H9 (cell line): ENCODE measurements around the gene PRRX1. TPM values are rescaled to one million over a fixed set of nuclear protein-coding genes. Genes with fewer than 3 reads are reported as not detected.

Experiments used
- DNase-seq: peaks from one replicate; pipeline ENCODE4 v3.0.0-alpha.2; 2017
- H2AFZ ChIP-seq: one replicate; pipeline ENCODE4 v1.6.1; 2013; ENCODE audit warnings: mild to moderate bottlenecking, low read length, control low read depth, moderate library complexity
- H2AK5ac ChIP-seq: 2 replicates; pipeline ENCODE4 v1.6.1; 2013; ENCODE audit warnings: low read length, control low read depth, mixed read lengths; ENCODE audit not compliant: insufficient read length
- H2BK120ac ChIP-seq: one replicate; pipeline ENCODE4 v1.6.1; 2013; ENCODE audit warnings: low read depth, mild to moderate bottlenecking, low read length, control low read depth, inconsistent platforms; ENCODE audit not compliant: poor library complexity, severe bottlenecking
- H2BK12ac ChIP-seq: 2 replicates; pipeline ENCODE4 v1.6.1; 2013; ENCODE audit warnings: low read length, control low read depth, mixed read lengths, low read depth; ENCODE audit not compliant: insufficient read length
- H2BK15ac ChIP-seq: 2 replicates; pipeline ENCODE4 v1.6.1; 2013; ENCODE audit warnings: low read depth, low read length, control low read depth
- H2BK20ac ChIP-seq: one replicate; pipeline ENCODE4 v1.6.1; 2013; ENCODE audit warnings: low read depth, mild to moderate bottlenecking, low read length, control low read depth, inconsistent platforms; ENCODE audit not compliant: poor library complexity, severe bottlenecking
- H2BK5ac ChIP-seq: 2 replicates; pipeline ENCODE4 v1.6.1; 2013; ENCODE audit warnings: low read length, control low read depth, mixed read lengths; ENCODE audit not compliant: insufficient read length
- H3K14ac ChIP-seq: 2 replicates; pipeline ENCODE4 v1.6.1; 2013; ENCODE audit warnings: low read length, control low read depth; ENCODE audit not compliant: insufficient read depth
- H3K18ac ChIP-seq: 2 replicates; pipeline ENCODE4 v1.6.1; 2013; ENCODE audit warnings: low read depth, mild to moderate bottlenecking, mixed read lengths, low read length, control low read depth; ENCODE audit not compliant: insufficient read length
- H3K23ac ChIP-seq: 2 replicates; pipeline ENCODE4 v1.6.1; 2013; ENCODE audit warnings: low read length, control low read depth, mixed read lengths, low read depth; ENCODE audit not compliant: insufficient read length
- H3K23me2 ChIP-seq: 2 replicates; pipeline ENCODE4 v1.6.1; 2013; ENCODE audit warnings: low read depth, mild to moderate bottlenecking, mixed read lengths, low read length, control low read depth; ENCODE audit not compliant: insufficient read length, poor library complexity, severe bottlenecking
- H3K27ac ChIP-seq: 2 replicates; pipeline ENCODE4 v1.5.1; 2013; ENCODE audit warnings: low read length, control low read depth, mixed read lengths, low read depth; ENCODE audit not compliant: insufficient read length
- H3K27me3 ChIP-seq: 2 replicates; pipeline ENCODE4 v1.6.1; 2013; ENCODE audit warnings: low read length, control low read depth, inconsistent platforms; ENCODE audit not compliant: insufficient read depth
- H3K4ac ChIP-seq: 2 replicates; pipeline ENCODE4 v1.6.1; 2013; ENCODE audit warnings: low read depth, mild to moderate bottlenecking, control low read depth, inconsistent platforms, low read length, moderate library complexity
- H3K4me1 ChIP-seq: 2 replicates; pipeline ENCODE4 v1.6.1; 2013; ENCODE audit warnings: low read length, control low read depth, inconsistent platforms; ENCODE audit not compliant: insufficient read depth
- H3K4me2 ChIP-seq: 2 replicates; pipeline ENCODE4 v1.6.1; 2013; ENCODE audit warnings: low read length, control low read depth, mixed read lengths; ENCODE audit not compliant: insufficient read length, insufficient read depth
- H3K56ac ChIP-seq: 2 replicates; pipeline ENCODE4 v1.6.1; 2013; ENCODE audit warnings: low read depth, mild to moderate bottlenecking, mixed read lengths, low read length, control low read depth; ENCODE audit not compliant: insufficient read length
- H3K79me1 ChIP-seq: 2 replicates; pipeline ENCODE4 v1.6.1; 2013; ENCODE audit warnings: low read depth, mild to moderate bottlenecking, moderate library complexity, low read length, control low read depth, inconsistent platforms; ENCODE audit not compliant: insufficient read depth, poor library complexity, severe bottlenecking
- H3K79me2 ChIP-seq: 2 replicates; pipeline ENCODE4 v1.6.1; 2013; ENCODE audit warnings: low read length, control low read depth, inconsistent platforms; ENCODE audit not compliant: insufficient read depth
- H3K9ac ChIP-seq: 2 replicates; pipeline ENCODE4 v1.6.1; 2013; ENCODE audit warnings: low read length, control low read depth, mixed read lengths; ENCODE audit not compliant: insufficient read length; ENCODE audit errors: extremely low read depth
- H3K9me3 ChIP-seq: one replicate; pipeline ENCODE4 v1.6.1; 2013; ENCODE audit warnings: low read depth, low read length, inconsistent platforms; ENCODE audit not compliant: control insufficient read depth
- H3T11ph ChIP-seq: one replicate; pipeline ENCODE4 v1.6.1; 2013; ENCODE audit warnings: mild to moderate bottlenecking, low read length, control low read depth, inconsistent platforms
- H4K20me1 ChIP-seq: one replicate; pipeline ENCODE4 v1.6.1; 2013; ENCODE audit not compliant: control insufficient read depth, insufficient read length, insufficient read depth
- H4K5ac ChIP-seq: 2 replicates; pipeline ENCODE4 v1.6.1; 2013; ENCODE audit warnings: low read depth, mild to moderate bottlenecking, mixed read lengths, low read length, control low read depth; ENCODE audit not compliant: insufficient read length
- H4K8ac ChIP-seq: replicated peaks from 2 replicates; pipeline ENCODE4 v1.6.1; 2013; ENCODE audit warnings: low read length, control low read depth, mixed read lengths, low read depth; ENCODE audit not compliant: insufficient read length
- H4K91ac ChIP-seq: 2 replicates; pipeline ENCODE4 v1.6.1; 2013; ENCODE audit warnings: low read depth, mild to moderate bottlenecking, moderate library complexity, mixed read lengths, low read length, control low read depth; ENCODE audit not compliant: insufficient read length
- H3K27ac Mint-ChIP-seq, 3 experiments: 2 replicates in 2 of 3; 3 replicates in 1 of 3; pipeline ENCODE4 v1.8.0; 2020 to 2021; ENCODE audit warnings: mixed read lengths in 3 of 3, mild to moderate bottlenecking in 1 of 3, moderate library complexity in 1 of 3
- H3K27me3 Mint-ChIP-seq: 2 replicates; pipeline ENCODE4 v1.8.0; 2021; ENCODE audit warnings: low read depth, mild to moderate bottlenecking, moderate library complexity, mixed read lengths
- H3K36me3 Mint-ChIP-seq, 3 experiments: 2 replicates in 2 of 3; 3 replicates in 1 of 3; pipeline ENCODE4 v1.8.0; 2020 to 2021; ENCODE audit warnings: low read depth in 3 of 3, mixed read lengths in 3 of 3; ENCODE audit not compliant: insufficient read depth in 1 of 3
- H3K4me1 Mint-ChIP-seq, 2 experiments: 2 replicates each; pipeline ENCODE4 v1.8.0; 2020; ENCODE audit warnings: mixed read lengths in 2 of 2
- H3K4me3 Mint-ChIP-seq, 2 experiments: 2 replicates in 1 of 2; 3 replicates in 1 of 2; pipeline ENCODE4 v1.8.0; 2020 to 2021; ENCODE audit warnings: mild to moderate bottlenecking in 2 of 2, mixed read lengths in 2 of 2, moderate library complexity in 1 of 2
- H3K9me3 Mint-ChIP-seq, 2 experiments: 2 replicates in 1 of 2; 3 replicates in 1 of 2; pipeline ENCODE4 v1.8.0; 2020; ENCODE audit warnings: mild to moderate bottlenecking in 2 of 2, mixed read lengths in 2 of 2, moderate library complexity in 1 of 2
- WGBS: extraction: QIAGEN DNeasy Blood & Tissue Kit; methylation state at CpG from one replicate; pipeline ENCODE4 v1.1.7; 2013; ENCODE audit warnings: missing lambda C conversion rate, low lambda C conversion rate, mixed read lengths; ENCODE audit not compliant: insufficient read length; ENCODE audit errors: extremely low coverage; 5-methylcytosine and 5-hydroxymethylcytosine counted together
- total RNA-seq: library from RNA; stranded (reverse); gene quantifications from 2 replicates; pipeline ENCODE4 v1.2.1, GENCODE V29; 2021
- TF ChIP-seq, protein P1 (sequence below): fragments of 200-600 bp; sonication (generic); conservative IDR thresholded peaks from 3 replicates; pipeline ENCODE4 v1.8.0; 2021; ENCODE audit warnings: antibody characterized with exemption, mild to moderate bottlenecking

The PRRX1 gene
- total RNA-seq, 1 experiment from 2014 or later = not detected

DNA sequence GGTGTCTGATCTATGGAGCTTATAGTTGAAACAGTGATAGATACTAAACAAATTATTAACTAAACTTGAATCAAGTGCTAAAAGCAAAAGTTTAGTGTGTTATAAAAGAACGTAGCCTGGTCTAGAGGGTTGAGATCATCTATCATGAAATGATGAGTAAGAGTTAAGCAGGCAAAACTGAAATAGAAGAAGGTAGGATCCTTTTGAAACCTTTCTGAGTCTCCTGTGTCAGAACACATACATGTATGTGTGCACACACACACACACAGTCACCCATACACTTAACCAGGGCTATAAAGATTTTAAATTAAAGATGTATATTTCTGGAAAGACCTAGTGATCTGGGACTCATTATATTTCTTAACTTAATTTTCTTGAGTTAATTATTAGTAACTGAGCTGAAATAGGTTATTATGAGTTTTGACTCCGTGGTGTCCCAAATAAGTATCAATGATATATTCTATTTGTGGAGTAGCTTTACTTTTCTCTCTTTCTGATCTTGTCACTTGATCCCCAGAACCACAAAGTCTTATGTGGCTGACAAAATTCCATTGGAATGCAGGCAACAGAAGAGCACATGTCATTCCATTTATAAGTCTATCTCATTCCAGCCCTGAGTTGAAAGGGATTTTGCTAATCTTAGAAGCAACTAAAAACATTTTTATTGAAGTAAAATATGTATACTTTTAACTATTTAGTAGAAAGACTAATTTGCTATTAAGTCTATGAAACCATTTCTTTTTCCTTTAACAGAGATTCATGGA is 70.7 kb downstream of the PRRX1 start:
- no peaks in the 10 kb centered on the region for H4K20me1 ChIP-seq
- no peak overlapping the region for H2AK5ac ChIP-seq
- H3K27me3 Mint-ChIP-seq = no peaks in the 10 kb centered on the region; the same call in none of the 2 replicates
- H3K9me3 ChIP-seq = no peaks in the 10 kb centered on the region
- H2AFZ ChIP-seq = no peak overlapping the region
- no peak overlapping the region for H2BK15ac ChIP-seq
- H2BK120ac ChIP-seq = no peak overlapping the region
- no peak overlapping the region for H4K91ac ChIP-seq
- no peaks in the 10 kb centered on the region for H3K23me2 ChIP-seq
- DNase-seq = no peak
- H2BK12ac ChIP-seq = no peak overlapping the region
- H3K79me1 ChIP-seq = no peaks in the 10 kb centered on the region
- no peak overlapping the region for H3K23ac ChIP-seq
- no peaks in the 10 kb centered on the region for H3K4me1 Mint-ChIP-seq
- no peak overlapping the region for H2BK20ac ChIP-seq
- no peak overlapping the region for H3T11ph ChIP-seq
- H3K4me3 Mint-ChIP-seq = no peak overlapping the region
- H2BK5ac ChIP-seq = no peak overlapping the region
- no peaks in the 10 kb centered on the region for H3K27me3 ChIP-seq
- no peak overlapping the region for H4K8ac ChIP-seq
- H4K5ac ChIP-seq = no peak overlapping the region
- WGBS = no CpG with 5 or more reads among the region's 2 CpGs
- H3K36me3 Mint-ChIP-seq = no peaks in the 10 kb centered on the region
- H3K18ac ChIP-seq = no peak overlapping the region
- TF ChIP-seq, protein P1, sequence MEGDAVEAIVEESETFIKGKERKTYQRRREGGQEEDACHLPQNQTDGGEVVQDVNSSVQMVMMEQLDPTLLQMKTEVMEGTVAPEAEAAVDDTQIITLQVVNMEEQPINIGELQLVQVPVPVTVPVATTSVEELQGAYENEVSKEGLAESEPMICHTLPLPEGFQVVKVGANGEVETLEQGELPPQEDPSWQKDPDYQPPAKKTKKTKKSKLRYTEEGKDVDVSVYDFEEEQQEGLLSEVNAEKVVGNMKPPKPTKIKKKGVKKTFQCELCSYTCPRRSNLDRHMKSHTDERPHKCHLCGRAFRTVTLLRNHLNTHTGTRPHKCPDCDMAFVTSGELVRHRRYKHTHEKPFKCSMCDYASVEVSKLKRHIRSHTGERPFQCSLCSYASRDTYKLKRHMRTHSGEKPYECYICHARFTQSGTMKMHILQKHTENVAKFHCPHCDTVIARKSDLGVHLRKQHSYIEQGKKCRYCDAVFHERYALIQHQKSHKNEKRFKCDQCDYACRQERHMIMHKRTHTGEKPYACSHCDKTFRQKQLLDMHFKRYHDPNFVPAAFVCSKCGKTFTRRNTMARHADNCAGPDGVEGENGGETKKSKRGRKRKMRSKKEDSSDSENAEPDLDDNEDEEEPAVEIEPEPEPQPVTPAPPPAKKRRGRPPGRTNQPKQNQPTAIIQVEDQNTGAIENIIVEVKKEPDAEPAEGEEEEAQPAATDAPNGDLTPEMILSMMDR = no peak
- no peak overlapping the region for H3K56ac ChIP-seq
- H3K4me1 ChIP-seq = no peaks in the 10 kb centered on the region
- no peak overlapping the region for H3K4ac ChIP-seq
- H3K9ac ChIP-seq = no peak overlapping the region
- no peak overlapping the region for H3K14ac ChIP-seq
- H3K4me2 ChIP-seq = no peak overlapping the region
- no peak overlapping the region for H3K27ac ChIP-seq
- no peaks in the 10 kb centered on the region for H3K9me3 Mint-ChIP-seq
- H3K79me2 ChIP-seq = no peaks in the 10 kb centered on the region
- H3K27ac Mint-ChIP-seq = no peak overlapping the region
